GM23338 (cell line): ENCODE data around the gene TTF1. TPM values are rescaled to one million over a fixed set of nuclear protein-coding genes. Genes with fewer than 3 reads are reported as not detected.

Experiments
- CREB1 ChIP-seq: fragments of 250-450 bp; sonication (Bioruptor Pico); IDR thresholded peaks from 2 replicates; pipeline ENCODE4 v1.5.0; 2020; ENCODE audit warnings: low read depth, mild to moderate bottlenecking, moderate library complexity
- EZH2 ChIP-seq: fragments of 200-600 bp; sonication (generic); IDR thresholded peaks from one replicate; pipeline ENCODE4 v1.8.0; 2017; ENCODE audit warnings: antibody characterized with exemption, mild to moderate bottlenecking, low read depth; ENCODE audit not compliant: unreplicated experiment
- JUNB ChIP-seq: IDR thresholded peaks from one replicate; pipeline ENCODE4 v1.6.1; 2016; ENCODE audit warnings: antibody characterized with exemption; ENCODE audit not compliant: unreplicated experiment
- NANOG ChIP-seq: IDR thresholded peaks from 2 replicates; pipeline ENCODE4 v1.6.1; 2016; ENCODE audit warnings: antibody characterized with exemption, borderline replicate concordance
- STAT1 ChIP-seq: IDR thresholded peaks from one replicate; pipeline ENCODE4 v1.6.1; 2016; ENCODE audit warnings: antibody characterized with exemption; ENCODE audit not compliant: unreplicated experiment
- ZNF114 ChIP-seq: fragments of 250-450 bp; sonication (Bioruptor Pico); IDR thresholded peaks from 2 replicates; pipeline ENCODE4 v1.5.0; 2020; ENCODE audit warnings: mild to moderate bottlenecking, moderate library complexity
- ZNF331 ChIP-seq: fragments of 250-450 bp; sonication (Bioruptor Pico); IDR thresholded peaks from 2 replicates; pipeline ENCODE4 v1.5.0; 2020; ENCODE audit warnings: low read depth, mild to moderate bottlenecking, moderate library complexity
- polyA plus RNA-seq: library from polyadenylated mRNA; unstranded; fragments of >200 nt; fragmentation: Nextera tagmentation; extraction: Ambion mirVana; gene quantifications from 2 replicates; pipeline ENCODE4 v1.2.1, GENCODE V29; 2016
- total RNA-seq: library from RNA; depleted of rRNA; stranded (reverse); fragments of >200 nt; shearing (Covaris generic); gene quantifications from 2 replicates; pipeline ENCODE4 v1.2.3, GENCODE V29; 2014
- TF ChIP-seq, protein P1 (sequence below): fragments of 250-450 bp; sonication (Bioruptor Pico); IDR thresholded peaks from 2 replicates; pipeline ENCODE4 v1.5.0; 2020; ENCODE audit warnings: mild to moderate bottlenecking, moderate library complexity
- TF ChIP-seq, protein P2 (sequence below): IDR thresholded peaks from one replicate; pipeline ENCODE4 v1.6.1; 2018; ENCODE audit warnings: antibody characterized with exemption; ENCODE audit not compliant: unreplicated experiment
- TF ChIP-seq, protein P3 (sequence below): IDR thresholded peaks from 2 replicates; pipeline ENCODE4 v1.6.1; 2016; ENCODE audit warnings: antibody characterized with exemption
- TF ChIP-seq, protein P4 (sequence below), 2 experiments: fragments of 200-600 bp in 1 of 2; sonication (generic) in 1 of 2; conservative IDR thresholded peaks; 2 replicates each; pipeline versions ENCODE4 v1.5.1 to v1.6.1; 2016 to 2017; ENCODE audit warnings: antibody characterized with exemption in 2 of 2, low read depth in 2 of 2, mild to moderate bottlenecking in 2 of 2, moderate library complexity in 1 of 2

TTF1 gene
- total and polyA plus RNA-seq, 2 experiments from 2014 or later: 14.9 to 25.0 TPM

DNA sequence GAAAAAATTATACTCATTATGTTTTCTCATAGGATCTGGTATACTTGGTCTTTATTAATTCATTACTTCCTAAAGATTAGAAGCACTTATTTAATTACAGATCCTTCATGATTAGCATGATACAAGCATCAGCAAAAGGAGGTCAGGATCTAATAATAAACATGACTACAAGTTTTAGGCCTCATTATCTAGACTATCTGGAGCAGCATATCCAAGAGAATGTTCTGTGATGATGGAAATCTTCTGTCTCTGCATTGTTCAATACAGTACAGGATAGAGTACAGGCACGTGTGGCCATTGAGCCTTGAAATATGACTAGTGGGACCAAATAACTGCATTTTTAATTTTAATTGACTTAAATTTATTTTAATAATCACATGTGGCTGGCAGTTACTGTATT, 73.1 kb downstream of the TTF1 start (continued):
- TF ChIP-seq, protein P1, sequence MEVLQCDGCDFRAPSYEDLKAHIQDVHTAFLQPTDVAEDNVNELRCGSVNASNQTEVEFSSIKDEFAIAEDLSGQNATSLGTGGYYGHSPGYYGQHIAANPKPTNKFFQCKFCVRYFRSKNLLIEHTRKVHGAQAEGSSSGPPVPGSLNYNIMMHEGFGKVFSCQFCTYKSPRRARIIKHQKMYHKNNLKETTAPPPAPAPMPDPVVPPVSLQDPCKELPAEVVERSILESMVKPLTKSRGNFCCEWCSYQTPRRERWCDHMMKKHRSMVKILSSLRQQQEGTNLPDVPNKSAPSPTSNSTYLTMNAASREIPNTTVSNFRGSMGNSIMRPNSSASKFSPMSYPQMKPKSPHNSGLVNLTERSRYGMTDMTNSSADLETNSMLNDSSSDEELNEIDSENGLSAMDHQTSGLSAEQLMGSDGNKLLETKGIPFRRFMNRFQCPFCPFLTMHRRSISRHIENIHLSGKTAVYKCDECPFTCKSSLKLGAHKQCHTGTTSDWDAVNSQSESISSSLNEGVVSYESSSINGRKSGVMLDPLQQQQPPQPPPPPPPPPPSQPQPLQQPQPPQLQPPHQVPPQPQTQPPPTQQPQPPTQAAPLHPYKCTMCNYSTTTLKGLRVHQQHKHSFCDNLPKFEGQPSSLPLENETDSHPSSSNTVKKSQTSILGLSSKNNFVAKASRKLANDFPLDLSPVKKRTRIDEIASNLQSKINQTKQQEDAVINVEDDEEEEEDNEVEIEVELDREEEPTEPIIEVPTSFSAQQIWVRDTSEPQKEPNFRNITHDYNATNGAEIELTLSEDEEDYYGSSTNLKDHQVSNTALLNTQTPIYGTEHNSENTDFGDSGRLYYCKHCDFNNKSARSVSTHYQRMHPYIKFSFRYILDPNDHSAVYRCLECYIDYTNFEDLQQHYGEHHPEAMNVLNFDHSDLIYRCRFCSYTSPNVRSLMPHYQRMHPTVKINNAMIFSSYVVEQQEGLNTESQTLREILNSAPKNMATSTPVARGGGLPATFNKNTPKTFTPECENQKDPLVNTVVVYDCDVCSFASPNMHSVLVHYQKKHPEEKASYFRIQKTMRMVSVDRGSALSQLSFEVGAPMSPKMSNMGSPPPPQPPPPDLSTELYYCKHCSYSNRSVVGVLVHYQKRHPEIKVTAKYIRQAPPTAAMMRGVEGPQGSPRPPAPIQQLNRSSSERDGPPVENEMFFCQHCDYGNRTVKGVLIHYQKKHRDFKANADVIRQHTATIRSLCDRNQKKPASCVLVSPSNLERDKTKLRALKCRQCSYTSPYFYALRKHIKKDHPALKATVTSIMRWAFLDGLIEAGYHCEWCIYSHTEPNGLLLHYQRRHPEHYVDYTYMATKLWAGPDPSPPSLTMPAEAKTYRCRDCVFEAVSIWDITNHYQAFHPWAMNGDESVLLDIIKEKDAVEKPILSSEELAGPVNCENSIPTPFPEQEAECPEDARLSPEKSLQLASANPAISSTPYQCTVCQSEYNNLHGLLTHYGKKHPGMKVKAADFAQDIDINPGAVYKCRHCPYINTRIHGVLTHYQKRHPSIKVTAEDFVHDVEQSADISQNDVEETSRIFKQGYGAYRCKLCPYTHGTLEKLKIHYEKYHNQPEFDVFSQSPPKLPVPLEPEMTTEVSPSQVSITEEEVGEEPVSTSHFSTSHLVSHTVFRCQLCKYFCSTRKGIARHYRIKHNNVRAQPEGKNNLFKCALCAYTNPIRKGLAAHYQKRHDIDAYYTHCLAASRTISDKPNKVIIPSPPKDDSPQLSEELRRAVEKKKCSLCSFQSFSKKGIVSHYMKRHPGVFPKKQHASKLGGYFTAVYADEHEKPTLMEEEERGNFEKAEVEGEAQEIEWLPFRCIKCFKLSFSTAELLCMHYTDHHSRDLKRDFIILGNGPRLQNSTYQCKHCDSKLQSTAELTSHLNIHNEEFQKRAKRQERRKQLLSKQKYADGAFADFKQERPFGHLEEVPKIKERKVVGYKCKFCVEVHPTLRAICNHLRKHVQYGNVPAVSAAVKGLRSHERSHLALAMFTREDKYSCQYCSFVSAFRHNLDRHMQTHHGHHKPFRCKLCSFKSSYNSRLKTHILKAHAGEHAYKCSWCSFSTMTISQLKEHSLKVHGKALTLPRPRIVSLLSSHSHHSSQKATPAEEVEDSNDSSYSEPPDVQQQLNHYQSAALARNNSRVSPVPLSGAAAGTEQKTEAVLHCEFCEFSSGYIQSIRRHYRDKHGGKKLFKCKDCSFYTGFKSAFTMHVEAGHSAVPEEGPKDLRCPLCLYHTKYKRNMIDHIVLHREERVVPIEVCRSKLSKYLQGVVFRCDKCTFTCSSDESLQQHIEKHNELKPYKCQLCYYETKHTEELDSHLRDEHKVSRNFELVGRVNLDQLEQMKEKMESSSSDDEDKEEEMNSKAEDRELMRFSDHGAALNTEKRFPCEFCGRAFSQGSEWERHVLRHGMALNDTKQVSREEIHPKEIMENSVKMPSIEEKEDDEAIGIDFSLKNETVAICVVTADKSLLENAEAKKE: no peak
- TF ChIP-seq ZNF114 (no peak), JUNB (no peak), STAT1 (no peak), EZH2 (no peak), NANOG (no peak), ZNF331 (CRISPR knock-in tag) (no peak), CREB1 (CRISPR knock-in tag) (no peak)
- TF ChIP-seq, protein P2, sequence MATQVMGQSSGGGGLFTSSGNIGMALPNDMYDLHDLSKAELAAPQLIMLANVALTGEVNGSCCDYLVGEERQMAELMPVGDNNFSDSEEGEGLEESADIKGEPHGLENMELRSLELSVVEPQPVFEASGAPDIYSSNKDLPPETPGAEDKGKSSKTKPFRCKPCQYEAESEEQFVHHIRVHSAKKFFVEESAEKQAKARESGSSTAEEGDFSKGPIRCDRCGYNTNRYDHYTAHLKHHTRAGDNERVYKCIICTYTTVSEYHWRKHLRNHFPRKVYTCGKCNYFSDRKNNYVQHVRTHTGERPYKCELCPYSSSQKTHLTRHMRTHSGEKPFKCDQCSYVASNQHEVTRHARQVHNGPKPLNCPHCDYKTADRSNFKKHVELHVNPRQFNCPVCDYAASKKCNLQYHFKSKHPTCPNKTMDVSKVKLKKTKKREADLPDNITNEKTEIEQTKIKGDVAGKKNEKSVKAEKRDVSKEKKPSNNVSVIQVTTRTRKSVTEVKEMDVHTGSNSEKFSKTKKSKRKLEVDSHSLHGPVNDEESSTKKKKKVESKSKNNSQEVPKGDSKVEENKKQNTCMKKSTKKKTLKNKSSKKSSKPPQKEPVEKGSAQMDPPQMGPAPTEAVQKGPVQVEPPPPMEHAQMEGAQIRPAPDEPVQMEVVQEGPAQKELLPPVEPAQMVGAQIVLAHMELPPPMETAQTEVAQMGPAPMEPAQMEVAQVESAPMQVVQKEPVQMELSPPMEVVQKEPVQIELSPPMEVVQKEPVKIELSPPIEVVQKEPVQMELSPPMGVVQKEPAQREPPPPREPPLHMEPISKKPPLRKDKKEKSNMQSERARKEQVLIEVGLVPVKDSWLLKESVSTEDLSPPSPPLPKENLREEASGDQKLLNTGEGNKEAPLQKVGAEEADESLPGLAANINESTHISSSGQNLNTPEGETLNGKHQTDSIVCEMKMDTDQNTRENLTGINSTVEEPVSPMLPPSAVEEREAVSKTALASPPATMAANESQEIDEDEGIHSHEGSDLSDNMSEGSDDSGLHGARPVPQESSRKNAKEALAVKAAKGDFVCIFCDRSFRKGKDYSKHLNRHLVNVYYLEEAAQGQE: no peak
- TF ChIP-seq, protein P3, sequence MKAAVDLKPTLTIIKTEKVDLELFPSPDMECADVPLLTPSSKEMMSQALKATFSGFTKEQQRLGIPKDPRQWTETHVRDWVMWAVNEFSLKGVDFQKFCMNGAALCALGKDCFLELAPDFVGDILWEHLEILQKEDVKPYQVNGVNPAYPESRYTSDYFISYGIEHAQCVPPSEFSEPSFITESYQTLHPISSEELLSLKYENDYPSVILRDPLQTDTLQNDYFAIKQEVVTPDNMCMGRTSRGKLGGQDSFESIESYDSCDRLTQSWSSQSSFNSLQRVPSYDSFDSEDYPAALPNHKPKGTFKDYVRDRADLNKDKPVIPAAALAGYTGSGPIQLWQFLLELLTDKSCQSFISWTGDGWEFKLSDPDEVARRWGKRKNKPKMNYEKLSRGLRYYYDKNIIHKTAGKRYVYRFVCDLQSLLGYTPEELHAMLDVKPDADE: no peak
- TF ChIP-seq, protein P4, sequence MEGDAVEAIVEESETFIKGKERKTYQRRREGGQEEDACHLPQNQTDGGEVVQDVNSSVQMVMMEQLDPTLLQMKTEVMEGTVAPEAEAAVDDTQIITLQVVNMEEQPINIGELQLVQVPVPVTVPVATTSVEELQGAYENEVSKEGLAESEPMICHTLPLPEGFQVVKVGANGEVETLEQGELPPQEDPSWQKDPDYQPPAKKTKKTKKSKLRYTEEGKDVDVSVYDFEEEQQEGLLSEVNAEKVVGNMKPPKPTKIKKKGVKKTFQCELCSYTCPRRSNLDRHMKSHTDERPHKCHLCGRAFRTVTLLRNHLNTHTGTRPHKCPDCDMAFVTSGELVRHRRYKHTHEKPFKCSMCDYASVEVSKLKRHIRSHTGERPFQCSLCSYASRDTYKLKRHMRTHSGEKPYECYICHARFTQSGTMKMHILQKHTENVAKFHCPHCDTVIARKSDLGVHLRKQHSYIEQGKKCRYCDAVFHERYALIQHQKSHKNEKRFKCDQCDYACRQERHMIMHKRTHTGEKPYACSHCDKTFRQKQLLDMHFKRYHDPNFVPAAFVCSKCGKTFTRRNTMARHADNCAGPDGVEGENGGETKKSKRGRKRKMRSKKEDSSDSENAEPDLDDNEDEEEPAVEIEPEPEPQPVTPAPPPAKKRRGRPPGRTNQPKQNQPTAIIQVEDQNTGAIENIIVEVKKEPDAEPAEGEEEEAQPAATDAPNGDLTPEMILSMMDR (conservative IDR thresholded peaks at IDR 0.05; ENCODE audit: low read depth in 2 of 2): no peak
